ENCODE measurements around the gene MACROD2. TPM values are rescaled to one million over a fixed set of nuclear protein-coding genes. Genes with fewer than 3 reads are reported as not detected.
"Not testable (repeated sequence)": the region's sequence is repeated elsewhere in the genome, so short reads cannot be mapped to it uniquely, and the experiment has no call there.

Gene MACROD2
- total RNA-seq, 1 donor from 2014 or later, result not detected

DNA sequence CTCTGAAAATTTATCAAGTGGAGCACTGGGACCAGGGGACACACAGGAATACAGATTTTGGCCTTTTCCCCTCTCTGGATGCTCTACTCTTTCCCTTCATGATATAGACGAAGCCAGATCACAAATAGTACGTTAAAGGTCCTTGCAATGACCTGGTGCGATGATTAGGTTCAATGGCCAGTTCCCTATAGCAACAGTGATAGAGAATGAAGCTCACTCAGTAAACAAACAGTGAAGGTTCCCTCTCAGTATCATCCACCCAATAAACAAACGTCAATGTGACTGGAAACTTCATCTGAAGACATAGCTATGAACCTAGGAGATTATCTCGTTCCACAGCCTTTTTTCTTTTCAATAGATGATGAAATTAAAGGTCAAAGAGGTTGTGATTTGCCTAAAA is 1981.7 kb downstream of the MACROD2 start:
- intact Hi-C loops (cut with micrococcal nuclease), result no loop called here
- H3K4me1 Mint-ChIP-seq (ENCODE audit: low read depth), result no peaks in the 10 kb centered on the region

DNA sequence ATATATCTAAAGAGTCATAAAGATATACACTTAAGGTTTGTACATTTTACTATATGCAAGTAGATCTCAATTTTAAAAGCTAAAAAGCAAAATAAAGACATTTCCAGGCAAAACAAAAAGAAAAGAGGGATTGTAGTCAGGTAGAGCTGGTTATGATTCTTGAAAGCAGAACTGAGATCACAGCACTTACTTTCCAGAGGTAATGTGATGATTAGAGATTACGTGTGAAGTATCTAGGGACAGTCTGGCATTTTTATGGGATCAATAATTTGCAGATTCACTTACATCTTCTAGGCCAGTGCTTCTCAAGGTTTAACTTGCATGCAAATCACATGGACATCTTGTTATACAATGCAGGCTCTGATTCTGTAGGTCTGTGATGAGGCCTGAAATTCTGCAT is 1982.4 kb downstream of the MACROD2 start:
- DNase-seq (ENCODE audit: low spot score), result no peak
- intact Hi-C loops (cut with micrococcal nuclease), result no loop called here
- Mint-ChIP-seq H3K9me3 (peaks cover 22% of the 10 kb centered on the region), H3K27ac (no peak overlapping the region), H3K4me1 (ENCODE audit: low read depth) (no peaks in the 10 kb centered on the region), H3K36me3 (ENCODE audit: low read depth) (no peaks in the 10 kb centered on the region), H3K4me3 (ENCODE audit: low read depth) (no peak overlapping the region), H3K27me3 (ENCODE audit: low read depth) (no peaks in the 10 kb centered on the region)

More for the DNA sequence above, 1981.7 kb downstream of the MACROD2 start:
- no peak for DNase-seq (ENCODE audit: low spot score)
- Mint-ChIP-seq H3K4me3 (ENCODE audit: low read depth) (no peak overlapping the region), H3K9me3 (peaks cover 25% of the 10 kb centered on the region), H3K27ac (no peak overlapping the region), H3K27me3 (ENCODE audit: low read depth) (no peaks in the 10 kb centered on the region), H3K36me3 (ENCODE audit: low read depth) (no peaks in the 10 kb centered on the region)

GRCh38 chr20:15985494-15986368 is 1990.4 kb downstream of the MACROD2 start:
- not testable (repeated sequence) for H3K27ac Mint-ChIP-seq; H3K27me3 Mint-ChIP-seq (ENCODE audit: low read depth); H3K4me1 Mint-ChIP-seq (ENCODE audit: low read depth); DNase-seq (ENCODE audit: low spot score); H3K36me3 Mint-ChIP-seq (ENCODE audit: low read depth); H3K4me3 Mint-ChIP-seq (ENCODE audit: low read depth)
- H3K9me3 Mint-ChIP-seq, result peaks cover 19% of the 10 kb centered on the region
- intact Hi-C loops (cut with micrococcal nuclease), result loop anchor here (2.0 kb wide), 1 partner anchor 19 kb away; no protein-coding TSS in a partner anchor

GRCh38 chr20:15986690-15987089 is 1991.4 kb downstream of the MACROD2 start:
- no peak overlapping the region for H3K4me3 Mint-ChIP-seq (ENCODE audit: low read depth)
- intact Hi-C loops (cut with micrococcal nuclease), result no loop called here
- H3K27me3 Mint-ChIP-seq (ENCODE audit: low read depth), result no peaks in the 10 kb centered on the region
- no peak overlapping the region for H3K27ac Mint-ChIP-seq
- H3K9me3 Mint-ChIP-seq, result peaks cover 13% of the 10 kb centered on the region
- DNase-seq (ENCODE audit: low spot score), result no peak
- no peaks in the 10 kb centered on the region for H3K36me3 Mint-ChIP-seq (ENCODE audit: low read depth)
- H3K4me1 Mint-ChIP-seq (ENCODE audit: low read depth), result no peaks in the 10 kb centered on the region

DNA sequence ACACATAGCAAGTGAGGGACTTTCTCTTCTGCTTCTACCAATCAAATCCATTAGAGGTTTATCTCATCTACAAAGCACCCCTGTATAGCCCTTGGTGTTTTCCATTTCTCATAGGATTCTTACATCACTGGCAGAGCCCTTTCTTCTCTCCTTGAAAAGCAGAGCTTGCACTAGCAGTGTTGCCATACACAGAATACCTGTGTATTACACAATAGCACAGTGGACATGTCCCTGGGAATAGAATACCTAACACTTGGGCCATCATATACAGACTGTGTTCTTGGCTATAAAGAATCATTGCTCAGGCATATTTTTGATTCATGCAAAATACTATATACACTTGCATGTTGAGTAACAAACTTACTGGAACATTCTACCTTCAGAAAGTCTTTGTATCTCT is 1996.0 kb downstream of the MACROD2 start:
- intact Hi-C loops (cut with micrococcal nuclease), result no loop called here

GRCh38 chr20:15992564-15992963 is 1997.2 kb downstream of the MACROD2 start:
- peaks cover 27% of the 10 kb centered on the region for H3K9me3 Mint-ChIP-seq
- intact Hi-C loops (cut with micrococcal nuclease), result no loop called here

More for the DNA sequence above, 1996.0 kb downstream of the MACROD2 start:
- Mint-ChIP-seq H3K4me3 (ENCODE audit: low read depth) (no peak overlapping the region), H3K4me1 (ENCODE audit: low read depth) (no peaks in the 10 kb centered on the region), H3K27ac (no peak overlapping the region), H3K9me3 (peaks cover 21% of the 10 kb centered on the region), H3K27me3 (ENCODE audit: low read depth) (no peaks in the 10 kb centered on the region), H3K36me3 (ENCODE audit: low read depth) (no peaks in the 10 kb centered on the region)
- no peak for DNase-seq (ENCODE audit: low spot score)

DNA sequence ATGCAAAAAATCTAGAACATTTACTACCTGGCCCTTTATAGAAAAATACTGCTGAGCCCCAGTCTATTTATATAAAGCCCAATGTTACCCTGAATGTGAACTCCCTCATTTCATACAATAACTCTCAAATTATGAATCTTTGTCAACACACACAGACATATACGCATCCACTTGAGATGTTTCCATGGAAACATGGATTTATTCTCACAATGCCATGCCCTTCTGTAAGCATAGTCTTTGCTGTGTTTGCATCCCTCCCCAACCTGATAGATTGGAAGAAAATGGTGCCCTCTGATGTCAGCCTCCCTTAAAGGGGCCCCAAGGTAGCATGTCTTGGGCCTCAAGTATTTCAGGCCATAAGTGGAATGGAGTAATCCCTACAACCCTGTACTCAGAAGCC is 2004.8 kb downstream of the MACROD2 start:
- intact Hi-C loops (cut with micrococcal nuclease), result no loop called here
- no peak for DNase-seq (ENCODE audit: low spot score)
- H3K9me3 Mint-ChIP-seq, result peaks cover 42% of the 10 kb centered on the region
- H3K27me3 Mint-ChIP-seq (ENCODE audit: low read depth), result no peaks in the 10 kb centered on the region
- no peaks in the 10 kb centered on the region for H3K4me1 Mint-ChIP-seq (ENCODE audit: low read depth)
- no peak overlapping the region for H3K4me3 Mint-ChIP-seq (ENCODE audit: low read depth)
- H3K27ac Mint-ChIP-seq, result no peak overlapping the region
- no peaks in the 10 kb centered on the region for H3K36me3 Mint-ChIP-seq (ENCODE audit: low read depth)

More at GRCh38 chr20:15992564-15992963, 1997.2 kb downstream of the MACROD2 start:
- Mint-ChIP-seq H3K4me3 (ENCODE audit: low read depth) (no peak overlapping the region), H3K36me3 (ENCODE audit: low read depth) (no peaks in the 10 kb centered on the region), H3K27me3 (ENCODE audit: low read depth) (no peaks in the 10 kb centered on the region), H3K27ac (no peak overlapping the region), H3K4me1 (ENCODE audit: low read depth) (no peaks in the 10 kb centered on the region)
- DNase-seq (ENCODE audit: low spot score), result no peak

DNA sequence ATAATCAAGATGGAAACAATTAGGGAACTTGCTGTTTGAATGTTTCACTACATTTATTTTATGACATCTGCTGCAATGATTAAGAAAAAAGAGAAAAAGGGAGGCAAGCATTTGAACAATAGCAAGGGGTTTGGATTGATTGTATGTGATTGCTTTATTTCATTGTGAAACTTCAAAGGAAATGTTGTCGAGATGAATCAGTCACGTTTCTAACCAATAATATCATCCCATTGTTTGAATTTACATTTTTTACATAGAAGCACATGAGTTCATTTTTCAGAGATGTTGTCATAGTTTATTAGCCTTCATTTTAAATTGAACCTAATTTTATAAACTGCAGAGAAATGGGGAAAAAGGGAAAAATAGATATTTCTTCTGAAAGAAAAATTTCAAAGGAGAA is 2006.0 kb downstream of the MACROD2 start:
- Mint-ChIP-seq H3K27me3 (ENCODE audit: low read depth) (no peaks in the 10 kb centered on the region), H3K4me1 (ENCODE audit: low read depth) (no peaks in the 10 kb centered on the region), H3K9me3 (peaks cover 36% of the 10 kb centered on the region), H3K27ac (no peak overlapping the region), H3K4me3 (ENCODE audit: low read depth) (no peak overlapping the region), H3K36me3 (ENCODE audit: low read depth) (no peaks in the 10 kb centered on the region)
- intact Hi-C loops (cut with micrococcal nuclease), result no loop called here
- DNase-seq (ENCODE audit: low spot score), result no peak

GRCh38 chr20:16003310-16003709 is 2008.0 kb downstream of the MACROD2 start:
- no peak for DNase-seq (ENCODE audit: low spot score)
- H3K9me3 Mint-ChIP-seq, result peaks cover 19% of the 10 kb centered on the region
- no peaks in the 10 kb centered on the region for H3K4me1 Mint-ChIP-seq (ENCODE audit: low read depth)
- no peak overlapping the region for H3K27ac Mint-ChIP-seq
- no peaks in the 10 kb centered on the region for H3K36me3 Mint-ChIP-seq (ENCODE audit: low read depth)
- no peaks in the 10 kb centered on the region for H3K27me3 Mint-ChIP-seq (ENCODE audit: low read depth)
- no peak overlapping the region for H3K4me3 Mint-ChIP-seq (ENCODE audit: low read depth)
- intact Hi-C loops (cut with micrococcal nuclease), result no loop called here

DNA sequence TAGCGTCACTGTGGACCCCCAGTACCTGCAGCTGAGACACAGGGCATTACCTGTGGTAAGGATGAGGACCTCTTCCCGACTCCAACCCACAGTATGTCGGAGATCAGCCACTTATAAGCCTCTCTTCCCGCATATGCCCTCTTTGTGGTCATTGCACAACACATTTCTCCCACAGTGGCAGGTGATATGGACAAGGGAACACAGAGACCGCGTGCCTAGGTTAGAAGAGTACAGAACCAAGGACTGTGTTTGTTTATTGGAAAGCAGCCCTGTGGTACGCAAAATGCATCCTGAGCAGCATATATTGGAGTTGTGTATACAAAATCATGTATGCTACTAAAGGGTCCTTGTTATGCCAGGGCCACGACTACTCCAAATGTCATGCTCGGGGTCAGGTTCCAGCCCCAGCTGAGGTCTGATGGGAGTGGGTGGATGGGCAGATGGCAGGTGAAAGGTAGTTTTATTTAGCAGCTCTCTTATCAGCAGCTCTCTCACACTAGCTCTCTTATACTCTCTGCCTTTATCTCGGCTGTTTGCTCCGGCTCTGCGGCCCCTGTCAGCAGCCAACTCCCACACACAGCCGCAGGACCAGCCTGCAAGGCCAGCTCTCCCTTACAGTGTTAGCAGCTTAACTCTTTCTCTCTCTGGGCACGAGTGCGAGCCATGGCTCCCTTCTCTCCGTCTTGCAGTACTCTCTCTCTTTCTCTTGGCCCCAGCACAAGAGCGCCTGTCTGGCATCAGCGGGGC is 2009.0 kb downstream of the MACROD2 start:
- Mint-ChIP-seq H3K36me3 (ENCODE audit: low read depth) (no peaks in the 10 kb centered on the region), H3K4me3 (ENCODE audit: low read depth) (no peak overlapping the region), H3K9me3 (peaks cover 15% of the 10 kb centered on the region), H3K27ac (no peak overlapping the region), H3K27me3 (ENCODE audit: low read depth) (no peaks in the 10 kb centered on the region), H3K4me1 (ENCODE audit: low read depth) (no peaks in the 10 kb centered on the region)
- no peak for DNase-seq (ENCODE audit: low spot score)
- intact Hi-C loops (cut with micrococcal nuclease), result no loop called here

GRCh38 chr20:16005021-16005914 is 2010.0 kb downstream of the MACROD2 start:
- intact Hi-C loops (cut with micrococcal nuclease), result no loop called here
- Mint-ChIP-seq H3K27ac (no peak overlapping the region), H3K27me3 (ENCODE audit: low read depth) (no peaks in the 10 kb centered on the region), H3K9me3 (peaks cover 8% of the 10 kb centered on the region), H3K4me1 (ENCODE audit: low read depth) (no peaks in the 10 kb centered on the region), H3K4me3 (ENCODE audit: low read depth) (no peak overlapping the region), H3K36me3 (ENCODE audit: low read depth) (no peaks in the 10 kb centered on the region)
- DNase-seq (ENCODE audit: low spot score), result no peak

- Mint-ChIP-seq H3K36me3 (ENCODE audit: low read depth) (no peaks in the 10 kb centered on the region), H3K4me1 (ENCODE audit: low read depth) (no peaks in the 10 kb centered on the region), H3K27ac (no peak overlapping the region), H3K4me3 (ENCODE audit: low read depth) (no peak overlapping the region), H3K27me3 (ENCODE audit: low read depth) (no peaks in the 10 kb centered on the region), H3K9me3 (peaks cover 4% of the 10 kb centered on the region)
- intact Hi-C loops (cut with micrococcal nuclease), result no loop called here
- DNase-seq (ENCODE audit: low spot score), result no peak
Measured at GRCh38 chr20:16005915-16006493, 2010.7 kb downstream of the MACROD2 start.

All from activated T-helper 2 cell treated with anti-CD3 and anti-CD28 coated beads, Interferon-gamma antibody, Interleukin-2, Interleukin-4, amounts not matched to agents 10 μg/mL and 5 μg/mL and 100 μg/mL, durations not matched to agents 14 hours and 24 hours and 36 hours (primary cell).